RWPE1 (cell line): Measurements from ENCODE around the gene PIAS1.
"Not testable (repeated sequence)": the region's sequence is repeated elsewhere in the genome, so short reads cannot be mapped to it uniquely, and the experiment has no call there.

Experiments used
- CTCF ChIA-PET: fragments of 350-600 bp; sonication (Branson Sonifier 250); formaldehyde crosslinking; extraction: SDS; loops from one replicate; lab custom pipeline; 2021; lab: Yijun Ruan, JAX
- POLR2A ChIA-PET: fragments of 400-600 bp; formaldehyde crosslinking; extraction: SDS; loops from one replicate; lab custom pipeline; 2020; ENCODE audit warnings: antibody characterized with exemption; ENCODE audit not compliant: low non-redundant PET; lab: Yijun Ruan, JAX
- DNase-seq: peaks from one replicate; pipeline ENCODE4 v3.0.0; 2012; ENCODE audit warnings: low spot score
- H3K27ac ChIP-seq: fragments of 450-650 bp; 2 replicates; pipeline ENCODE4 v1.5.1; 2017
- CTCF ChIP-seq: fragments of 450-650 bp; conservative IDR thresholded peaks from 2 replicates; pipeline ENCODE4 v1.5.1; 2017; ENCODE audit warnings: low read depth, mild to moderate bottlenecking

PIAS1 gene

GRCh38 chr15:68232937-68233336 lies 178.8 kb downstream of the PIAS1 start:
- no peak overlapping the region for H3K27ac ChIP-seq
- ChIA-PET POLR2A (no interaction called here), CTCF (interaction anchor here (1.0 kb wide), 1 partner anchor 11 kb away, joined by 6 read pairs; no protein-coding TSS in a partner anchor)
- DNase-seq, result no peak
- TF ChIP-seq CTCF, result no peak

- ChIA-PET CTCF (interaction anchor here (0.7 to 1.0 kb wide), 2 partner anchors 10 to 712 kb away, joined by 3 to 6 read pairs; no protein-coding TSS in a partner anchor), POLR2A (no interaction called here)
- no peak for DNase-seq
- TF ChIP-seq CTCF, result no peak
- no peak overlapping the region for H3K27ac ChIP-seq
These were observed 179.9 kb downstream of the PIAS1 start for GRCh38 chr15:68234060-68234459.

GRCh38 chr15:68234520-68234919 lies 180.4 kb downstream of the PIAS1 start:
- POLR2A ChIA-PET, DNase-seq, H3K27ac ChIP-seq, CTCF ChIA-PET: not testable (repeated sequence)

- ChIA-PET CTCF (no interaction called here), POLR2A (no interaction called here)
- no peak for DNase-seq
- H3K27ac ChIP-seq, result no peak overlapping the region
- TF ChIP-seq CTCF, result no peak
These were observed 180.9 kb downstream of the PIAS1 start for GRCh38 chr15:68235022-68235421.

GRCh38 chr15:68239025-68239424 lies 184.9 kb downstream of the PIAS1 start:
- ChIA-PET CTCF (interaction anchor here (1.4 kb wide), 1 partner anchor 14 kb away, joined by 4 read pairs; no protein-coding TSS in a partner anchor), POLR2A (no interaction called here)
- H3K27ac ChIP-seq, result no peak overlapping the region
- no peak for DNase-seq
- no peak for TF ChIP-seq CTCF

- CTCF ChIA-PET, result no interaction called here
- DNase-seq, result no peak
- POLR2A ChIA-PET, result interaction anchor here (0.5 kb wide), 1 partner anchor 1493 kb away, joined by 3 read pairs; no protein-coding TSS in a partner anchor
- H3K27ac ChIP-seq, result no peak overlapping the region
- no peak for TF ChIP-seq CTCF
These were observed 187.2 kb downstream of the PIAS1 start for GRCh38 chr15:68241088-68241935.
